A673 (cell line): ENCODE data around the gene HS3ST4.

Experiments used
- CTCF ChIP-seq: fragments of 300-800, 200-600 bp; sonication (generic); conservative IDR thresholded peaks from 2 replicates; pipeline ENCODE4 v1.5.1; 2017; ENCODE audit warnings: low read depth, mild to moderate bottlenecking, antibody characterized with exemption, low read length, moderate library complexity, mixed read lengths
- EZH2 ChIP-seq: fragments of 200-600 bp; sonication (generic); IDR thresholded peaks from 2 replicates; pipeline ENCODE4 v1.6.1; 2017; ENCODE audit warnings: borderline replicate concordance, low read depth, mild to moderate bottlenecking, mixed read lengths, antibody characterized with exemption, low read length; ENCODE audit not compliant: poor library complexity, severe bottlenecking

- TF ChIP-seq CTCF (no peak), EZH2 (no peak)
These were observed 108.1 kb downstream of the HS3ST4 start for GRCh38 chr16:25799816-25800215.
